SW480 (cell line): Measurements from ENCODE around the gene GRIP1.
A peak's percentile ranks its signal among the peaks of the same experiment; 100 is the strongest.

Experiments used
- DNase-seq: peaks from one replicate; pipeline ENCODE4 v3.0.0-alpha.2; 2016; ENCODE audit warnings: low spot score

Gene GRIP1

GRCh38 chr12:66678338-66679275, at the start of gene GRIP1:
Gene GRIP1 (minus strand): TSS chr12:66679076. CDS start chr12:66678904, 172 bp downstream.
- no peak for DNase-seq

DNA sequence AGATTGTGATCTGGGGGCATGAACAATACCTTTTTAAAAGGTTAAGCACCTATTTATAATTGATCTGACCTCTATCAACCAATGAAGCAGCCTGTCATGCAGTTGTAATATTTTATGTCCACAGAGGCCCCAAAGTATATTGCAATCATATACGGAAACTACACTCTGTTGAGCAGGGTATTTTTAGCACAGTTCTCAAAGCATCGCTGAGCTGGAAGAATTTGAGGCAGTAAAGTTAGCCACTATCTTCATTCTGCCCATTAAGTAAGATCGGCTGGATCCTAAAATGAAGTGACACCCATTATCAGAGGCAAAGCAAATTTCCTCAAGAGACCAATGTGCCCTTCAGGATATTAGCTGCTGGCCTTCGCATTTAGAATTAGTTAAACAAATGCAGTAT, 47.7 kb upstream of the GRIP1 start:
- DNase-seq, result no peak

DNA sequence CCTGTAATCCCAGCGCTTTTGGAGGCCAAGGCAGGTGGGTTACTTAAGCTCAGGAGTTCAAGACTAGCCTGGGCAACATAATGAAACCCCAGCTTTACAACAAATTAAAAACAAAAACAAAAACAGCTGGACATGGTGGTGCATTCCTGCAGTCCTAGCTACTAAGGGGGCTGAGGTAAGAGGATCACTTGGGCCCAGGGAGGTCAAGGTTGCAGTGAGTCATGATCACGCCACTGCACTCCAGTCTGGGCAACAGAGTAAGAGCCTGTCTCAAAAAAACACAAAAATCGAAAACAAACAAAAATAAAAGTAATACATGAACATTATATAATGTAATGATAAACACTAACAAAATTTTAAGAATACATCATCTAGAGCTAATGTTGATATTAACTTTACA, 46.2 kb upstream of the GRIP1 start:
- DNase-seq, result no peak

GRCh38 chr12:66724616-66725015, 45.7 kb upstream of the GRIP1 start:
- no peak for DNase-seq

- no peak for DNase-seq
These were observed 45.1 kb upstream of the GRIP1 start for GRCh38 chr12:66724026-66724425.

- no peak for DNase-seq
These were observed 41.0 kb upstream of the GRIP1 start for GRCh38 chr12:66719862-66720261.

- no peak for DNase-seq
These were observed 38.3 kb upstream of the GRIP1 start for GRCh38 chr12:66717036-66717673.

DNA sequence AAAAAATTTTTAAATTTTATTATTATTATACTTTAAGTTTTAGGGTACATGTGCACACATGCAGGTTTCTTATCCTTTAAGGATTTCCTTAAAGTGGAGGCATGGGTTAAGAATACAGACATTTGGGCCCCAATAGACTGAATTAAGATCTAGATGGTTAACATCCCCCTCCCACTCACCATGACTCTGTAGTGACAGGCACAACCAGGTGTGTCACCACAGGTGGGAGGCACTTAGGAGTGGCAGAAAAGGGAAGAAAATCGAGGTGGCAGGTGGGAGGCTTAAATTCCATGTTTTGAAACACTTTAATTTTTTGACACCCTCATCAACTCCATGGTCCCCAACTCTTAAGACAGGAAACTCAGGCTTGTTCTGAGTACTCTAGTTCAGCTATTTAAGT, 37.6 kb upstream of the GRIP1 start:
- DNase-seq, result no peak

GRCh38 chr12:66714709-66715108, 35.8 kb upstream of the GRIP1 start:
- DNase-seq, result no peak

GRCh38 chr12:66713984-66714383, 35.1 kb upstream of the GRIP1 start:
- DNase-seq, result no peak

DNA sequence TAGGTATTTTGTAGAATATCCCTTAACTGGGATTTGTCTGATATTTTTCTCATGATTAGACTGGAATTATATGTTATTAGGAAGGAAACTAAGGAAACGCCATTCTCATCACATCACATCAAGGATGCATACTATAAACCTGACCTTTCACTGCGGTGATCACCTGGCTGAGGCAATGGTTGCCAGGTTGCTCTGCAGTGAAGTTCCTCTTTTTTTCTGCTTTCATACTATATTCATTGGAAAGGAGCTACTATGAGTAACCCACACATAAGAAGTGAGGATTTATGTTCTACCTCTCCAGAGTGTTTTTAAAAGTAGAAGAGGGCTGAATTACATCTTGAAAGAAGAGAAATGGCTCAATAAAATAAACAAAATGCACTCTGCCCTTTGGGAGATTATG, 31.0 kb upstream of the GRIP1 start:
- no peak for DNase-seq

- no peak for DNase-seq
These were observed 30.5 kb upstream of the GRIP1 start for GRCh38 chr12:66709457-66709773.

GRCh38 chr12:66708704-66709456, 30.0 kb upstream of the GRIP1 start:
- no peak for DNase-seq

- DNase-seq, result no peak
These were observed 28.3 kb upstream of the GRIP1 start for GRCh38 chr12:66707002-66707697.

DNA sequence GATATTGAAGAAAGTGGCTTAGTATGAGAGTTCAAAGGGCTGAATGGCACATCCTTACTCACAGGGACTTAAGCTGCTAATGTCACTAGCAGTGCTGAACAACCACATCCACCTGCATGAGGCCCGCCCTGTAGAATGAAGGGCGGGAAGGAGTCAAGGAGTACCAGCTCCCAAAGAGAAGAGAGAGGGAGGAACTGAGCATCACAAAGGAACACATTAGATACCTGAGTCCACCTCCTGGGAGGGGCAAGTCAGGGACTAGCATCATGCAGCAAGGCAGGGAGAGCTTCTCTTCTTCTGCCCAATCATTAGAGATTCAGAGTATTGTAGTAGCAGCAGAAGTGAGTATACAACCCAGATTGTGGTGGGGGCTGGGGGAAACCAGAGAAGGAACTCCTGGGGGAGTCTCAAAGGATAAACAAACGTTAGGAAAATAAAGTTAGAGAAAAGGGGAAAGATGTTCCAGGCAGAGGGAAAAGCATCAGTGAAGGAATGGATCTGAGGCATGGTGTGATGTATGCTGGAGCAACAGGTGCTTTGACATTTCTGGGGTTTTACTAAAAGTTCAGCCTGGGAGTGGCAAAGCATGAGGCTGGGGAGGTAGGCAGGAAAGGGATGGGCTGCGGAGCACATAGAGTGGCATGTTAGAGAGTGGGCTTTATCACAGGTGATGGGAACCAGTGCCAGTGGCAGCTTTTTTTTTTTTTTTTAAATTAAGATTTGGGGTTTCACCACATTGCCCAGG, 21.0 kb upstream of the GRIP1 start:
- DNase-seq, result no peak

- DNase-seq, result no peak
These were observed 19.7 kb upstream of the GRIP1 start for GRCh38 chr12:66698558-66698957.

- no peak for DNase-seq
These were observed 18.5 kb upstream of the GRIP1 start for GRCh38 chr12:66697404-66697803.

DNA sequence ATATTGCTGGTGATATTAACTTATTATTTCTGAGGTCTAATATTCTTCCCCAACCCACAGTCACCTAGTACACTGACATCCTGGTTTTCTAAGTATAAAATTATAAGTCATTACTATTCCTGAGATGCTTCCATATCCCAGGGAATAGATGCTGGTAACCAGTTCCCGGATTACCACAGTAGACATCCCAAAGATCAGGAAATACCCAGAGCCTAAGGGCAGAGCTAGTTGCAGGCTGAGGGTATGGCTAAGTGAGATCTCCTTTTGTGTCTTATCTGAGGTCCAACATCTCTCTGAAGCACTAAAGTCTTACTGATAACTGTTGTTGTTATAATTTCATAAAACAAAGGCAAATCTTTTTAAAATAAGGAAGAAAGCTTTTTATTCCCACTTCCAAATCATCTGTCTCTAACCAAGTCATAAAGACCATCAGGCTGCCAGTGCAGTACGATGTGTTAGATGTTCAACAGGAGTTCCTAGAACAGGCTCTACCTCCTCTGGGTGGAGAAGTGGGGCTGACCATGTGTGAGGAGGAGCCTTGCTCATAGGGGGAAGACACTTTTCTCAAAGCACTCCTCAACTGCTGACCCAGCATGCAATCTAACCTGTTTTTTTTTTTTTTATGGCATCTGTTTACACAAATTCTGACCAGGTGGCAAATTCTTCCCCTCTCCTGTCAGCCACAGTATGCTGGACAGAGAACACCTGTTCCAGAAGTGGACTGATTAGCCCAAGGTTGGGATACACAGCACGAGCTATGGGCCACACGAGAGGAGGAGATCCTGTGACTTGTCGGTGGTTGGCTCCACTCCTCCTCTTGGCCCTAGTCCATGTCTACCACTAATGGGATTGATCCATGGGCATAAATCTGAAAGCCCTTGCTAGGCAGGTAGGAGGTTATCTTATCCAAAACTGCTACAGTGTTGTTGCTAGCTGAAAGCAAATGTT, 16.1 kb upstream of the GRIP1 start:
- DNase-seq, result no peak

- peak; percentile 42 for DNase-seq
These were observed 15.1 kb upstream of the GRIP1 start for GRCh38 chr12:66693901-66694513.

DNA sequence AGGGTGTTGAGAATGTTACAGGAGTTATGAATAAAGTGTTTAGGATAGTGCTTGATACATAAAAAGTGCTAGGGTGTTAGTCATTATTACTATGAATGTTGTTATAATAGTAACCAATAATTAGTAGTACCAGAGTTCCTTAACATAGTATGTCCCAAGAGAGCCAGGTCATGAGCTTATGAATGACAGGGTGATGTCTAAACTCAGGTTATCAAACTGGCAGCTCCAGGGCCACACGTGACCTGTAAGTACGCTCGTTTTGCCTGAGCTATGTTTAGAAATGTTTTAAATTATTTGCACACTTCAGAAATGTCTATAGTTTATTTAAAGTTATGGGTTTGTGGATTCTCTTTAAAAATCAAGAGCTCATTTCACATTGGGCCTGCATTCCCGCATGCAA, 14.1 kb upstream of the GRIP1 start:
- no peak for DNase-seq
